Measurements from ENCODE around the gene UBR2. TPM values are rescaled to one million over a fixed set of nuclear protein-coding genes. Genes with fewer than 3 reads are reported as not detected.

The UBR2 gene
- total RNA-seq, 6 experiments from 2014 or later = 14.0 to 22.8 (median 16.7) TPM

- TF ChIP-seq POLR2A (IDR thresholded peaks at IDR 0.05) = no peak
- TF ChIP-seq CTCF (IDR thresholded peaks at IDR 0.05) = no peak
- ATAC-seq (no peak), DNase-seq (no peak)
- H3K27ac ChIP-seq = no peak within 1 kb of the TSS
- H3K4me3 ChIP-seq = no peak within 1 kb of the TSS
- no peaks in the 10 kb centered on the region for H3K9me3 ChIP-seq
- peaks cover 0 to 7% (median under 1%) of the 10 kb centered on the region in 4 donors for H3K4me1 ChIP-seq
- H3K27me3 ChIP-seq = no peaks in the 10 kb centered on the region
- intact Hi-C loops (cut with DNase I) = no loop called here
- 50% methylated on average over 1 of the region's 6 CpGs for WGBS (ENCODE audit: insufficient coverage, low coverage, low lambda C conversion rate, missing lambda C conversion rate)
- H3K36me3 ChIP-seq = no peaks in the 10 kb centered on the region
These were observed 158.7 kb downstream of the UBR2 start, which contains the start of gene PRPH2 for GRCh38 chr6:42722497-42722896. PRPH2 (minus strand) TSS chr6:42722597; CDS start chr6:42722334, 263 bp downstream.

- peaks cover 0 to 7% (median under 1%) of the 10 kb centered on the region in 4 donors for H3K4me1 ChIP-seq
- ATAC-seq (no peak), DNase-seq (no peak)
- TF ChIP-seq POLR2A (IDR thresholded peaks at IDR 0.05) (no peak), CTCF (IDR thresholded peaks at IDR 0.05) (no peak)
- no peak overlapping the region for H3K4me3 ChIP-seq
- intact Hi-C loops (cut with DNase I) = no loop called here
- no peaks in the 10 kb centered on the region for H3K36me3 ChIP-seq
- no peaks in the 10 kb centered on the region for H3K27me3 ChIP-seq
- no peaks in the 10 kb centered on the region for H3K9me3 ChIP-seq
- no peak overlapping the region for H3K27ac ChIP-seq
These were observed 161.0 kb downstream of the UBR2 start for GRCh38 chr6:42724825-42725224.

- intact Hi-C loops (cut with DNase I) = no loop called here
- ATAC-seq (no peak), DNase-seq (no peak)
- no peak overlapping the region for H3K4me3 ChIP-seq
- no peaks in the 10 kb centered on the region for H3K36me3 ChIP-seq
- no peaks in the 10 kb centered on the region for H3K9me3 ChIP-seq
- peak overlapping the region in 2 of 3 donors; percentile 42 to 57 for H3K27ac ChIP-seq
- TF ChIP-seq POLR2A (IDR thresholded peaks at IDR 0.05) (no peak), CTCF (IDR thresholded peaks at IDR 0.05) (no peak)
- H3K4me1 ChIP-seq = peaks cover 0 to 10% (median under 1%) of the 10 kb centered on the region in 4 donors
- H3K27me3 ChIP-seq = no peaks in the 10 kb centered on the region
These were observed 162.2 kb downstream of the UBR2 start for GRCh38 chr6:42726026-42726425.

- H3K27me3 ChIP-seq = no peaks in the 10 kb centered on the region
- no peak for TF ChIP-seq POLR2A (IDR thresholded peaks at IDR 0.05)
- peak; percentile 87 to 97 (median 92) for TF ChIP-seq CTCF (IDR thresholded peaks at IDR 0.05)
- no peaks in the 10 kb centered on the region for H3K9me3 ChIP-seq
- peak overlapping the region; percentile 30 to 57 (median 42) for H3K27ac ChIP-seq
- H3K4me1 ChIP-seq = peaks cover 0 to 10% (median under 1%) of the 10 kb centered on the region in 4 donors
- no peaks in the 10 kb centered on the region for H3K36me3 ChIP-seq
- peak overlapping the region; percentile 36 to 62 (median 46) for H3K4me3 ChIP-seq
- ATAC-seq (peak; percentile 96 to 98 (median 96)), DNase-seq (peak; percentile 61 to 78 (median 72))
- WGBS (ENCODE audit: insufficient coverage, low coverage, low lambda C conversion rate, missing lambda C conversion rate) = 3% methylated on average over 14 of the region's 14 CpGs
- intact Hi-C loops (cut with DNase I) = no loop called here
These were observed 162.8 kb downstream of the UBR2 start for GRCh38 chr6:42726485-42727086.

Data from right lobe of liver (tissue), 6 donors.